GM12878 (cell line): ENCODE measurements around the gene TMEM208. TPM values are rescaled to one million over a fixed set of nuclear protein-coding genes. Genes with fewer than 3 reads are reported as not detected.

Source experiments
- ATAC-seq: fragments of 200-7000 bp; cut with Tn5 transposase; 3 replicates; pipeline ENCODE4 v1.9.1; 2020; ENCODE audit warnings: mild to moderate bottlenecking, moderate library complexity
- BruUV-seq: library from RNA; stranded (reverse); fragments of 400-500 nt; replicated peaks from 2 replicates; lab custom pipeline; 2021; lab: Mats Ljungman, UMichigan
- CTCF ChIA-PET: fragments of 300-600 bp; sonication (Branson Sonifier 250); formaldehyde crosslinking; extraction: SDS; loops from one replicate; lab custom pipeline; 2021; ENCODE audit warnings: inconsistent platforms; lab: Yijun Ruan, JAX
- POLR2A ChIA-PET: fragments of 350-600 bp; formaldehyde crosslinking; extraction: SDS; loops from one replicate; lab custom pipeline; 2021; ENCODE audit warnings: inconsistent platforms; lab: Charles Lee
- RAD21 ChIA-PET: fragments of 300-600 bp; sonication (Branson Sonifier 250); formaldehyde crosslinking; loops from one replicate; lab custom pipeline; 2023; ENCODE audit warnings: antibody characterized with exemption; ENCODE audit not compliant: unreplicated experiment; lab: Charles Lee
- SMC1A ChIA-PET: fragments of 300-600 bp; sonication (Branson Sonifier 250); formaldehyde crosslinking; loops from one replicate; lab custom pipeline; 2023; ENCODE audit not compliant: unreplicated experiment, uncharacterized antibody; lab: Charles Lee
- DNase-seq: peaks from one replicate; pipeline ENCODE4 v3.0.0-alpha.2; 2011; ENCODE audit warnings: low read depth, low spot score
- FAIRE-seq: peaks from 3 replicates; lab custom pipeline; 2011; peaks lifted over from hg19 to GRCh38; lab: Jason Lieb, UNC
- H2AFZ ChIP-seq: 2 replicates; pipeline ENCODE4 v1.6.0; 2011; ENCODE audit warnings: low read depth, low read length, control low read depth; ENCODE audit not compliant: control insufficient read depth
- H3K27ac ChIP-seq: 2 replicates; pipeline ENCODE4 v1.5.1; 2011; ENCODE audit warnings: control low read depth; ENCODE audit not compliant: control insufficient read depth, insufficient read depth
- H3K27me3 ChIP-seq, 2 experiments: replicated peaks in 1 of 2; 2 replicates each; pipeline versions ENCODE4 v1.6.0 to v1.6.1; 2011; ENCODE audit warnings: low read length in 1 of 2; ENCODE audit not compliant: control insufficient read depth in 2 of 2, insufficient read depth in 2 of 2
- H3K36me3 ChIP-seq, 2 experiments: 2 replicates each; pipeline ENCODE4 v1.5.1; 2011; ENCODE audit warnings: low read length in 1 of 2; ENCODE audit not compliant: control insufficient read depth in 2 of 2, insufficient read depth in 2 of 2
- H3K4me1 ChIP-seq: 2 replicates; pipeline ENCODE4 v1.6.1; 2011; ENCODE audit warnings: mild to moderate bottlenecking, low read length, moderate library complexity, mixed read lengths; ENCODE audit not compliant: control insufficient read depth, insufficient read depth
- H3K4me2 ChIP-seq: 2 replicates; pipeline ENCODE4 v1.6.0; 2011; ENCODE audit warnings: control low read depth; ENCODE audit not compliant: control insufficient read depth, insufficient read depth
- H3K4me3 ChIP-seq: fragments of 200-600 bp; sonication (generic); 2 replicates; pipeline ENCODE4 v1.5.1; 2016
- H3K79me2 ChIP-seq: 2 replicates; pipeline ENCODE4 v1.6.0; 2011; ENCODE audit warnings: low read length; ENCODE audit not compliant: control insufficient read depth, insufficient read depth
- H3K9ac ChIP-seq: 2 replicates; pipeline ENCODE4 v1.8.0; 2011; ENCODE audit warnings: low read length, control low read depth, mixed read lengths; ENCODE audit not compliant: control insufficient read depth, insufficient read depth
- H3K9me3 ChIP-seq: replicated peaks from 3 replicates; pipeline ENCODE4 v1.5.1; 2011; ENCODE audit warnings: mild to moderate bottlenecking, low read length; ENCODE audit not compliant: control insufficient read depth, insufficient read depth
- H4K20me1 ChIP-seq: 2 replicates; pipeline ENCODE4 v1.6.0; 2011; ENCODE audit not compliant: control insufficient read depth, insufficient read depth
- BCL11A ChIP-seq: IDR thresholded peaks from 2 replicates; pipeline ENCODE4 v1.6.1; 2011; ENCODE audit warnings: low read depth, low read length
- BMI1 ChIP-seq: fragments of 450-650 bp; IDR thresholded peaks from 2 replicates; pipeline ENCODE4 v1.6.1; 2016; ENCODE audit warnings: mild to moderate bottlenecking, moderate library complexity, borderline replicate concordance
- CBX5 ChIP-seq: sonication (generic); IDR thresholded peaks from 2 replicates; pipeline ENCODE4 v1.6.1; 2016; ENCODE audit warnings: low read depth, moderate library complexity, mild to moderate bottlenecking, inconsistent platforms
- CREB1 ChIP-seq: IDR thresholded peaks from 2 replicates; pipeline ENCODE4 v1.6.1; 2012; ENCODE audit warnings: low read depth, mild to moderate bottlenecking, inconsistent platforms
- IKZF2 ChIP-seq, 2 experiments: fragments of 450-650 bp; IDR thresholded peaks; 2 replicates each; pipeline ENCODE4 v1.6.1; 2017; ENCODE audit warnings: mild to moderate bottlenecking in 2 of 2, moderate library complexity in 2 of 2
- MEF2A ChIP-seq: IDR thresholded peaks from 2 replicates; pipeline ENCODE4 v1.6.1; 2011; ENCODE audit warnings: low read depth, mild to moderate bottlenecking, low read length, moderate library complexity; ENCODE audit not compliant: insufficient read depth
- MEF2B ChIP-seq: fragments of 450-650 bp; IDR thresholded peaks from 2 replicates; pipeline ENCODE4 v1.6.1; 2018; ENCODE audit warnings: mild to moderate bottlenecking, moderate library complexity; ENCODE audit not compliant: partially characterized antibody, poor library complexity, severe bottlenecking
- MYC ChIP-seq: IDR thresholded peaks from 2 replicates; pipeline ENCODE4 v1.6.1; 2011; ENCODE audit warnings: mild to moderate bottlenecking, low read length, moderate library complexity, inconsistent platforms; ENCODE audit not compliant: insufficient read depth, insufficient replicate concordance, insufficient read length, severe bottlenecking
- NFIC ChIP-seq: IDR thresholded peaks from 2 replicates; pipeline ENCODE4 v1.6.1; 2012; ENCODE audit warnings: low read depth, mild to moderate bottlenecking, inconsistent platforms, low read length, moderate library complexity
- RAD51 ChIP-seq: fragments of 450-650 bp; IDR thresholded peaks from 2 replicates; pipeline ENCODE4 v1.6.1; 2016; ENCODE audit warnings: moderate library complexity, mild to moderate bottlenecking, inconsistent platforms
- YBX1 ChIP-seq: fragments of 450-650 bp; IDR thresholded peaks from 2 replicates; pipeline ENCODE4 v1.6.1; 2016; ENCODE audit warnings: antibody characterized with exemption
- ZNF217 ChIP-seq: fragments of 450-650 bp; IDR thresholded peaks from 2 replicates; pipeline ENCODE4 v1.6.1; 2017; ENCODE audit warnings: antibody characterized with exemption, mild to moderate bottlenecking
- ZNF24 ChIP-seq: fragments of 450-650 bp; IDR thresholded peaks from 2 replicates; pipeline ENCODE4 v1.6.1; 2017; ENCODE audit warnings: antibody characterized with exemption, mild to moderate bottlenecking
- ZNF274 ChIP-seq: IDR thresholded peaks from one replicate; pipeline ENCODE4 v1.8.0; 2011; ENCODE audit not compliant: insufficient read length, insufficient read depth
- WGBS: methylation state at CpG from one replicate; pipeline ENCODE4 v1.1.6; 2016; ENCODE audit warnings: low lambda C conversion rate; ENCODE audit not compliant: insufficient replicate concordance, insufficient coverage; ENCODE audit errors: missing lambda C conversion rate; 5-methylcytosine and 5-hydroxymethylcytosine counted together
- in situ Hi-C: fragments of 300-500 bp; cut with MboI; formaldehyde crosslinking; loops from 9 replicates; pipeline ENCODE4 v1.14.3; 2018; ENCODE audit warnings: mixed read lengths
- intact Hi-C: fragments of 100-400 bp; cut with micrococcal nuclease; formaldehyde crosslinking; loops from one replicate; pipeline ENCODE4 v1.14.2; 2022; ENCODE audit not compliant: unreplicated experiment
- polyA plus RNA-seq, 11 experiments: library from polyadenylated mRNA; depleted of rRNA in 4 of 11; unstranded in 6 of 11; stranded (reverse) in 5 of 11; fragments of >200 nt; fragmentation: Nextera tagmentation in 4 of 11; fragmentation: Illumina TruSeq in 1 of 11; extraction: Ambion mirVana in 4 of 11; extraction: Trizol in 1 of 11; gene quantifications; 1 replicate in 1 of 11; 2 replicates in 10 of 11; pipeline versions ENCODE4 v1.2.1 to v1.2.3, GENCODE V29; 2011 to 2016; ENCODE audit warnings: inconsistent platforms in 2 of 11, missing spikeins in 2 of 11, low read depth in 1 of 11
- total RNA-seq, 4 experiments: library from RNA; depleted of rRNA in 3 of 4; stranded (reverse); fragments of >200 nt in 3 of 4; fragmentation: Illumina TruSeq in 1 of 4; extraction: Trizol in 1 of 4; gene quantifications; 2 replicates each; pipeline versions ENCODE4 v1.2.1 to v1.2.3, GENCODE V29; 2013 to 2021
- TF ChIP-seq, protein P1 (sequence below): fragments of 450-650 bp; IDR thresholded peaks from 2 replicates; pipeline ENCODE4 v1.6.1; 2017; ENCODE audit warnings: mild to moderate bottlenecking, moderate library complexity
- TF ChIP-seq, protein P2 (sequence below): IDR thresholded peaks from 2 replicates; pipeline ENCODE4 v1.6.1; 2011; ENCODE audit warnings: borderline replicate concordance, low read depth, mild to moderate bottlenecking, moderate library complexity, low read length; ENCODE audit not compliant: insufficient read depth, poor library complexity, severe bottlenecking
- TF ChIP-seq, protein P3 (sequence below): fragments of 450-650 bp; IDR thresholded peaks from 2 replicates; pipeline ENCODE4 v1.6.1; 2017; ENCODE audit warnings: low read depth, mild to moderate bottlenecking, moderate library complexity

The TMEM208 gene
- total and polyA plus RNA-seq, 10 of the 15 experiments (the other 5 are each of a cell fraction or from before 2014, with no cell fraction given) = 34.1 to 244 (median 54.1) TPM

- Histone ChIP-seq H3K79me2 (peaks cover 5% of the 10 kb centered on the region), H3K36me3 (no peaks in the 10 kb centered on the region), H2AFZ (peak overlapping the region; percentile 97; the same call in 1 of the 2 replicates), H3K4me1 (peaks cover 4% of the 10 kb centered on the region), H3K9me3 (no peaks in the 10 kb centered on the region), H4K20me1 (no peaks in the 10 kb centered on the region), H3K27me3 (peaks cover 0 to 3% of the 10 kb centered on the region in 2 experiments; a peak in 2 of 4 replicates), H3K9ac (no peak overlapping the region), H3K4me2 (peak overlapping the region; percentile 99), H3K27ac (no peak overlapping the region), H3K4me3 (peak overlapping the region; percentile 76)
- intact Hi-C loops = loop anchor here (2.0 kb wide), 2 partner anchors 62 to 168 kb away; partner anchors contain the start of gene FHOD1
- no peak for DNase-seq
- BruUV-seq = no TSS peak
- ChIA-PET POLR2A (interaction anchor here (1.1 to 1.2 kb wide), 2 partner anchors 24 to 42 kb away, joined by 3 to 6 read pairs; partner anchors contain the start of genes FBXL8, TMEM208 and TRADD), CTCF (interaction anchor here (0.8 to 2.9 kb wide), 28 partner anchors 9 to 237 kb away, joined by 3 to 34 read pairs (median 6); partner anchors contain the start of genes B3GNT9, CBFB, FBXL8 and NOL3), RAD21 (interaction anchor here (0.6 to 2.3 kb wide), 10 partner anchors 11 to 251 kb away, joined by 3 to 9 read pairs (median 3); partner anchors contain the start of genes FBXL8, NOL3 and TRADD), SMC1A (interaction anchor here (0.9 to 1.7 kb wide), 8 partner anchors 10 to 228 kb away, joined by 3 to 9 read pairs (median 4); no protein-coding TSS in a partner anchor)
- ATAC-seq = peak; percentile 10
- 28% methylated on average over 46 of the region's 59 CpGs for WGBS
- in situ Hi-C loops = no loop called here
- no peak for FAIRE-seq
- TF ChIP-seq, protein P1, sequence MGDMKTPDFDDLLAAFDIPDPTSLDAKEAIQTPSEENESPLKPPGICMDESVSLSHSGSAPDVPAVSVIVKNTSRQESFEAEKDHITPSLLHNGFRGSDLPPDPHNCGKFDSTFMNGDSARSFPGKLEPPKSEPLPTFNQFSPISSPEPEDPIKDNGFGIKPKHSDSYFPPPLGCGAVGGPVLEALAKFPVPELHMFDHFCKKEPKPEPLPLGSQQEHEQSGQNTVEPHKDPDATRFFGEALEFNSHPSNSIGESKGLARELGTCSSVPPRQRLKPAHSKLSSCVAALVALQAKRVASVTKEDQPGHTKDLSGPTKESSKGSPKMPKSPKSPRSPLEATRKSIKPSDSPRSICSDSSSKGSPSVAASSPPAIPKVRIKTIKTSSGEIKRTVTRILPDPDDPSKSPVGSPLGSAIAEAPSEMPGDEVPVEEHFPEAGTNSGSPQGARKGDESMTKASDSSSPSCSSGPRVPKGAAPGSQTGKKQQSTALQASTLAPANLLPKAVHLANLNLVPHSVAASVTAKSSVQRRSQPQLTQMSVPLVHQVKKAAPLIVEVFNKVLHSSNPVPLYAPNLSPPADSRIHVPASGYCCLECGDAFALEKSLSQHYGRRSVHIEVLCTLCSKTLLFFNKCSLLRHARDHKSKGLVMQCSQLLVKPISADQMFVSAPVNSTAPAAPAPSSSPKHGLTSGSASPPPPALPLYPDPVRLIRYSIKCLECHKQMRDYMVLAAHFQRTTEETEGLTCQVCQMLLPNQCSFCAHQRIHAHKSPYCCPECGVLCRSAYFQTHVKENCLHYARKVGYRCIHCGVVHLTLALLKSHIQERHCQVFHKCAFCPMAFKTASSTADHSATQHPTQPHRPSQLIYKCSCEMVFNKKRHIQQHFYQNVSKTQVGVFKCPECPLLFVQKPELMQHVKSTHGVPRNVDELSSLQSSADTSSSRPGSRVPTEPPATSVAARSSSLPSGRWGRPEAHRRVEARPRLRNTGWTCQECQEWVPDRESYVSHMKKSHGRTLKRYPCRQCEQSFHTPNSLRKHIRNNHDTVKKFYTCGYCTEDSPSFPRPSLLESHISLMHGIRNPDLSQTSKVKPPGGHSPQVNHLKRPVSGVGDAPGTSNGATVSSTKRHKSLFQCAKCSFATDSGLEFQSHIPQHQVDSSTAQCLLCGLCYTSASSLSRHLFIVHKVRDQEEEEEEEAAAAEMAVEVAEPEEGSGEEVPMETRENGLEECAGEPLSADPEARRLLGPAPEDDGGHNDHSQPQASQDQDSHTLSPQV = no peak
- TF ChIP-seq BMI1 (no peak), RAD51 (no peak), IKZF2 (IDR thresholded peaks at IDR 0.05) (no peak), ZNF217 (no peak), MYC (no peak), CREB1 (no peak), MEF2A (no peak), CBX5 (no peak), NFIC (no peak), ZNF274 (no peak), BCL11A (no peak), MEF2B (no peak), ZNF24 (no peak), YBX1 (no peak)
- TF ChIP-seq, protein P2, sequence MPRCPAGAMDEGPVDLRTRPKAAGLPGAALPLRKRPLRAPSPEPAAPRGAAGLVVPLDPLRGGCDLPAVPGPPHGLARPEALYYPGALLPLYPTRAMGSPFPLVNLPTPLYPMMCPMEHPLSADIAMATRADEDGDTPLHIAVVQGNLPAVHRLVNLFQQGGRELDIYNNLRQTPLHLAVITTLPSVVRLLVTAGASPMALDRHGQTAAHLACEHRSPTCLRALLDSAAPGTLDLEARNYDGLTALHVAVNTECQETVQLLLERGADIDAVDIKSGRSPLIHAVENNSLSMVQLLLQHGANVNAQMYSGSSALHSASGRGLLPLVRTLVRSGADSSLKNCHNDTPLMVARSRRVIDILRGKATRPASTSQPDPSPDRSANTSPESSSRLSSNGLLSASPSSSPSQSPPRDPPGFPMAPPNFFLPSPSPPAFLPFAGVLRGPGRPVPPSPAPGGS = no peak
- TF ChIP-seq, protein P3, sequence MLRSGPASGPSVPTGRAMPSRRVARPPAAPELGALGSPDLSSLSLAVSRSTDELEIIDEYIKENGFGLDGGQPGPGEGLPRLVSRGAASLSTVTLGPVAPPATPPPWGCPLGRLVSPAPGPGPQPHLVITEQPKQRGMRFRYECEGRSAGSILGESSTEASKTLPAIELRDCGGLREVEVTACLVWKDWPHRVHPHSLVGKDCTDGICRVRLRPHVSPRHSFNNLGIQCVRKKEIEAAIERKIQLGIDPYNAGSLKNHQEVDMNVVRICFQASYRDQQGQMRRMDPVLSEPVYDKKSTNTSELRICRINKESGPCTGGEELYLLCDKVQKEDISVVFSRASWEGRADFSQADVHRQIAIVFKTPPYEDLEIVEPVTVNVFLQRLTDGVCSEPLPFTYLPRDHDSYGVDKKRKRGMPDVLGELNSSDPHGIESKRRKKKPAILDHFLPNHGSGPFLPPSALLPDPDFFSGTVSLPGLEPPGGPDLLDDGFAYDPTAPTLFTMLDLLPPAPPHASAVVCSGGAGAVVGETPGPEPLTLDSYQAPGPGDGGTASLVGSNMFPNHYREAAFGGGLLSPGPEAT = no peak
These were observed 42.4 kb upstream of the TMEM208 start for GRCh38 chr16:67184453-67184994.
